OCI-LY3 (cell line): ENCODE results near the gene WDFY4.

Experiments
- H2AFZ ChIP-seq: fragments of 200-600, 300-600 bp; shearing (Covaris generic); 2 replicates; pipeline ENCODE4 v1.6.0; 2014; ENCODE audit warnings: antibody characterized with exemption, low read depth, low read length
- H3K27ac ChIP-seq: fragments of 200-600, 300-600 bp; sonication (generic); 2 replicates; pipeline ENCODE4 v1.5.1; 2014; ENCODE audit warnings: mild to moderate bottlenecking, low read length, moderate library complexity, mixed read lengths
- H3K27me3 ChIP-seq: fragments of 200-600, 300-600 bp; sonication (generic); 2 replicates; pipeline ENCODE4 v1.6.1; 2014; ENCODE audit warnings: low read depth, low read length, mixed read lengths
- H3K36me3 ChIP-seq: fragments of 200-600, 300-600 bp; sonication (generic); replicated peaks from 2 replicates; pipeline ENCODE3; 2014; ENCODE audit warnings: low read depth, low read length, mixed read lengths
- H3K4me1 ChIP-seq: fragments of 300-600, 200-600 bp; sonication (generic); 2 replicates; pipeline ENCODE4 v1.6.1; 2014; ENCODE audit warnings: low read length, mixed read lengths
- H3K4me2 ChIP-seq: fragments of 200-600, 300-600 bp; sonication (generic); 2 replicates; pipeline ENCODE4 v1.6.1; 2014; ENCODE audit warnings: low read length, mixed read lengths
- H3K4me3 ChIP-seq: fragments of 300-600, 200-600 bp; sonication (generic); 2 replicates; pipeline ENCODE4 v1.5.1; 2014; ENCODE audit warnings: antibody characterized with exemption, mild to moderate bottlenecking, low read length, moderate library complexity
- H3K79me2 ChIP-seq: fragments of 300-600, 200-600 bp; shearing (Covaris generic); 2 replicates; pipeline ENCODE4 v1.6.1; 2014; ENCODE audit warnings: mild to moderate bottlenecking, low read length, mixed read lengths
- H3K9ac ChIP-seq: fragments of 300-600, 200-600 bp; shearing (Covaris generic); 2 replicates; pipeline ENCODE4 v1.6.0; 2014; ENCODE audit warnings: mild to moderate bottlenecking, low read length, moderate library complexity
- H3K9me3 ChIP-seq: fragments of 200-600, 300-600 bp; shearing (Covaris generic); 2 replicates; pipeline ENCODE4 v1.6.1; 2014; ENCODE audit warnings: low read length, mixed read lengths; ENCODE audit not compliant: insufficient read depth
- H4K20me1 ChIP-seq: fragments of 200-600, 300-600 bp; sonication (generic); 2 replicates; pipeline ENCODE4 v1.6.1; 2016; ENCODE audit warnings: low read length, mixed read lengths; ENCODE audit not compliant: insufficient read depth
- EZH2phosphoT487 ChIP-seq: fragments of 200-600 bp; shearing (Covaris generic); IDR thresholded peaks from 2 replicates; pipeline ENCODE4 v1.6.1; 2018; ENCODE audit warnings: antibody characterized with exemption, mixed run types, low read depth
- TF ChIP-seq, protein P1 (sequence below): fragments of 200-600, 300-600 bp; sonication (generic); IDR thresholded peaks from 2 replicates; pipeline ENCODE4 v1.5.1; 2014; ENCODE audit warnings: antibody characterized with exemption, low read length, low read depth

Gene WDFY4

DNA sequence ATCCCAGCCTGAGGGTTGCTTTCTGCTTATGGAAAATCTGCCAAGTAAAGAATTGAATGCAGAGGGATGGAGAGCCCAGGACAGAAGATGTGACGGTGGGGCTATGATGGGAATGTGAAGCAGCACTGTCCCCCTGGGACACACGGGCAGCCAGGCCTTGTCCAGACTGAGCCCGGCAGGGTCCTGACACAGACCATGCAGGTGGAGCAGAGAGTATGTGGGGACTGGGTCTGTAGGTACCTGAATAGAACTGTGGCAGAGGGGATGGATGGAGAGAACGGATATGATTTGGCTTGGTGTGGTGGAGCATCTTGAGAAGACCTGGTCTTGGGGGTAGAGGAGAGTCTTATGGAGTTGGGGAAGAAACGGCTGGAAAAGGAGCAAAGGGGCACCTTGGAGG lies 255.7 kb downstream of the WDFY4 start:
- Histone ChIP-seq H3K9ac (no peak overlapping the region), H3K9me3 (no peaks in the 10 kb centered on the region), H3K4me3 (no peak overlapping the region), H4K20me1 (no peaks in the 10 kb centered on the region), H3K27ac (no peak overlapping the region), H3K36me3 (peaks cover 5% of the 10 kb centered on the region), H3K27me3 (no peaks in the 10 kb centered on the region), H2AFZ (no peak overlapping the region), H3K79me2 (no peaks in the 10 kb centered on the region), H3K4me2 (no peak overlapping the region), H3K4me1 (no peaks in the 10 kb centered on the region)
- TF ChIP-seq EZH2phosphoT487: no peak
- TF ChIP-seq, protein P1, sequence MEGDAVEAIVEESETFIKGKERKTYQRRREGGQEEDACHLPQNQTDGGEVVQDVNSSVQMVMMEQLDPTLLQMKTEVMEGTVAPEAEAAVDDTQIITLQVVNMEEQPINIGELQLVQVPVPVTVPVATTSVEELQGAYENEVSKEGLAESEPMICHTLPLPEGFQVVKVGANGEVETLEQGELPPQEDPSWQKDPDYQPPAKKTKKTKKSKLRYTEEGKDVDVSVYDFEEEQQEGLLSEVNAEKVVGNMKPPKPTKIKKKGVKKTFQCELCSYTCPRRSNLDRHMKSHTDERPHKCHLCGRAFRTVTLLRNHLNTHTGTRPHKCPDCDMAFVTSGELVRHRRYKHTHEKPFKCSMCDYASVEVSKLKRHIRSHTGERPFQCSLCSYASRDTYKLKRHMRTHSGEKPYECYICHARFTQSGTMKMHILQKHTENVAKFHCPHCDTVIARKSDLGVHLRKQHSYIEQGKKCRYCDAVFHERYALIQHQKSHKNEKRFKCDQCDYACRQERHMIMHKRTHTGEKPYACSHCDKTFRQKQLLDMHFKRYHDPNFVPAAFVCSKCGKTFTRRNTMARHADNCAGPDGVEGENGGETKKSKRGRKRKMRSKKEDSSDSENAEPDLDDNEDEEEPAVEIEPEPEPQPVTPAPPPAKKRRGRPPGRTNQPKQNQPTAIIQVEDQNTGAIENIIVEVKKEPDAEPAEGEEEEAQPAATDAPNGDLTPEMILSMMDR: no peak

GRCh38 chr10:48940958-48941357 lies 256.3 kb downstream of the WDFY4 start:
- no peak for TF ChIP-seq EZH2phosphoT487
- TF ChIP-seq, protein P1: no peak
- no peaks in the 10 kb centered on the region for H3K9me3 ChIP-seq
- no peak overlapping the region for H3K27ac ChIP-seq
- H3K4me2 ChIP-seq: no peak overlapping the region
- H3K36me3 ChIP-seq: peaks cover 10% of the 10 kb centered on the region
- H3K27me3 ChIP-seq: no peaks in the 10 kb centered on the region
- H3K9ac ChIP-seq: no peak overlapping the region
- no peaks in the 10 kb centered on the region for H3K79me2 ChIP-seq
- no peaks in the 10 kb centered on the region for H4K20me1 ChIP-seq
- H3K4me1 ChIP-seq: no peaks in the 10 kb centered on the region
- H2AFZ ChIP-seq: no peak overlapping the region
- no peak overlapping the region for H3K4me3 ChIP-seq

- Histone ChIP-seq H3K4me3 (no peak overlapping the region), H3K9ac (no peak overlapping the region), H3K27ac (no peak overlapping the region), H3K4me2 (no peak overlapping the region), H3K4me1 (no peaks in the 10 kb centered on the region), H3K27me3 (no peaks in the 10 kb centered on the region), H3K36me3 (peaks cover 15% of the 10 kb centered on the region), H4K20me1 (no peaks in the 10 kb centered on the region), H2AFZ (no peak overlapping the region), H3K9me3 (no peaks in the 10 kb centered on the region), H3K79me2 (no peaks in the 10 kb centered on the region)
- no peak for TF ChIP-seq EZH2phosphoT487
- TF ChIP-seq, protein P1: no peak
These were observed 256.9 kb downstream of the WDFY4 start for GRCh38 chr10:48941427-48942075.

GRCh38 chr10:48943096-48943495 lies 258.4 kb downstream of the WDFY4 start:
- Histone ChIP-seq H2AFZ (no peak overlapping the region), H3K9ac (no peak overlapping the region), H3K79me2 (no peaks in the 10 kb centered on the region), H3K4me1 (no peaks in the 10 kb centered on the region), H4K20me1 (no peaks in the 10 kb centered on the region), H3K4me2 (no peak overlapping the region), H3K36me3 (peaks cover 31% of the 10 kb centered on the region), H3K4me3 (no peak overlapping the region), H3K27ac (no peak overlapping the region), H3K9me3 (no peaks in the 10 kb centered on the region), H3K27me3 (no peaks in the 10 kb centered on the region)
- no peak for TF ChIP-seq EZH2phosphoT487
- TF ChIP-seq, protein P1: no peak
